GM12865 (cell line): ENCODE results near the gene EMILIN1.

ENCODE experiments used
- DNase-seq: peaks from one replicate; pipeline ENCODE4 v3.0.0; 2010; ENCODE audit warnings: low read depth
- H3K4me3 ChIP-seq: 2 replicates; pipeline ENCODE4 v1.5.1; 2011; ENCODE audit warnings: mild to moderate bottlenecking, low read depth, low read length, control low read depth
- CTCF ChIP-seq: IDR thresholded peaks from 2 replicates; pipeline ENCODE4 v1.5.1; 2011; ENCODE audit warnings: low read length, control low read depth, low read depth, inconsistent platforms; ENCODE audit not compliant: insufficient read depth; ENCODE audit errors: missing control alignments

Gene EMILIN1

GRCh38 chr2:27089111-27089954, 10.9 kb downstream of the EMILIN1 start:
- no peak overlapping the region for H3K4me3 ChIP-seq
- no peak for TF ChIP-seq CTCF
- DNase-seq, result no peak

- no peak for TF ChIP-seq CTCF
- DNase-seq, result no peak
- no peak overlapping the region for H3K4me3 ChIP-seq
These were observed 13.6 kb downstream of the EMILIN1 start for GRCh38 chr2:27091746-27092695.

GRCh38 chr2:27092696-27093429, 14.4 kb downstream of the EMILIN1 start:
- DNase-seq, result no peak
- no peak for TF ChIP-seq CTCF
- no peak overlapping the region for H3K4me3 ChIP-seq

- no peak for TF ChIP-seq CTCF
- no peak for DNase-seq
- no peak overlapping the region for H3K4me3 ChIP-seq
These were observed 15.3 kb downstream of the EMILIN1 start for GRCh38 chr2:27093430-27094352.

GRCh38 chr2:27094353-27094984, 16.1 kb downstream of the EMILIN1 start:
- DNase-seq, result no peak
- no peak overlapping the region for H3K4me3 ChIP-seq
- TF ChIP-seq CTCF, result no peak
